Heart right ventricle (tissue), 16 donors: ENCODE data around the gene ARHGAP23. TPM values are rescaled to one million over a fixed set of nuclear protein-coding genes. Genes with fewer than 3 reads are reported as not detected.

Source experiments
- ATAC-seq, 8 donors: fragments of 200-7000 bp; cut with Tn5 transposase; one replicate each; pipeline ENCODE4 v1.9.1; 2020; ENCODE audit warnings: mild to moderate bottlenecking in 8 of 8, moderate library complexity in 8 of 8, moderate number of reproducible peaks in 1 of 8
- DNase-seq, 2 donors: peaks; one replicate each; pipeline ENCODE4 v3.0.0-alpha.2; 2020
- H3K27ac ChIP-seq, 10 donors: fragments of 200-600 bp; sonication (generic) in 2 of 10; one replicate each; pipeline versions ENCODE4 v1.5.0 to v1.8.0; 2020 to 2022; ENCODE audit warnings: mild to moderate bottlenecking in 3 of 10
- H3K27me3 ChIP-seq, 7 donors: fragments of 200-600 bp; one replicate each; pipeline ENCODE4 v1.8.0; 2021 to 2022; ENCODE audit warnings: mild to moderate bottlenecking in 2 of 7
- H3K36me3 ChIP-seq, 9 donors: fragments of 200-600 bp; sonication (generic) in 1 of 9; one replicate each; pipeline versions ENCODE4 v1.5.0 to v1.8.0; 2020 to 2022; ENCODE audit warnings: mild to moderate bottlenecking in 2 of 9
- H3K4me1 ChIP-seq, 9 donors: fragments of 200-600 bp; sonication (generic) in 1 of 9; one replicate each; pipeline versions ENCODE4 v1.5.0 to v1.8.0; 2020 to 2022; ENCODE audit warnings: mild to moderate bottlenecking in 4 of 9
- H3K4me3 ChIP-seq, 10 donors: fragments of 200-600 bp; sonication (generic) in 2 of 10; one replicate each; pipeline versions ENCODE4 v1.5.0 to v1.8.0; 2020 to 2022; ENCODE audit warnings: mild to moderate bottlenecking in 7 of 10, moderate library complexity in 2 of 10
- H3K9me3 ChIP-seq, 11 donors: fragments of 200-600 bp in 10 of 11; sonication (generic) in 2 of 11; one replicate each; pipeline versions ENCODE4 v1.5.0 to v1.8.0; 2013 to 2022; ENCODE audit warnings: mild to moderate bottlenecking in 2 of 11, control low read depth in 1 of 11, moderate library complexity in 1 of 11
- WGBS, 2 donors: extraction: QIAGEN DNeasy Blood & Tissue Kit; methylation state at CpG; one replicate each; pipeline ENCODE4 v1.1.7; 2013; ENCODE audit warnings: inconsistent platforms in 1 of 2; 5-methylcytosine and 5-hydroxymethylcytosine counted together
- intact Hi-C, 10 donors: fragments of 100-400 bp; cut with DNase I; formaldehyde crosslinking; loops; one replicate each; pipeline versions ENCODE4 v1.11.1 to v1.14.2; 2022
- polyA plus RNA-seq, 2 donors: library from polyadenylated mRNA; stranded (reverse); fragments of 200-250 nt; gene quantifications; one replicate each; pipeline ENCODE4 v1.2.3, GENCODE V29; 2013
- total RNA-seq, 10 donors: library from RNA; stranded (reverse); fragmentation: NEBNext Ultra II Directional in 3 of 10; extraction: Animal tissue kit (Norgen Biotek cat#: 25700) in 3 of 10; gene quantifications; one replicate each; pipeline versions ENCODE4 v1.2.1 to v1.2.4, GENCODE V29; 2021 to 2023
- TF ChIP-seq, protein P1 (sequence below), 9 donors: fragments of 200-600 bp; sonication (generic) in 2 of 9; IDR thresholded peaks; one replicate each; pipeline versions ENCODE4 v1.5.0 to v1.8.0; 2021 to 2022; ENCODE audit warnings: antibody characterized with exemption in 9 of 9, mild to moderate bottlenecking in 5 of 9, moderate library complexity in 1 of 9
- donor health status: Arrhythmogenic right ventricular cardiomyopathy.
- donor health status: ischemic (EF 13 %, LVEDD 7.1; RV severe dilation, severe dysfunction).
- donor health status: healthy with polysubstance abuse.
- donor health status: DM: no; HTN: yes; CAD: no.
- donor health status: DM: no; HTN: no; CAD: no.
- donor health status: ischemic (EF 25% LVEDD 6.9; RV normal size, moderate dysfunction).
- donor health status: ischemic (EF 25% LVEDD 5.7; RV mildly dilated, moderate dysfunction).
- donor health status: healthy.
- donor health status: DM: yes; HTN: yes; CAD: no.
- donor health status: Ischemic cardiomyopathy.
- donor health status: ischemic (EF 35%, LVEDD 5.7; RV mildly dilated, moderate dysfunction).
- donor health status: nonischemic (EF 11% LVEDD 7.7; RV severe dilation, severe dysfunction).
- donor health status: DM: yes; HTN: yes; CAD: no.
- donor health status: PGD.
- donor health status: ischemic (EF 29% LVEDD 5.4; RV normal size, mild dysfunction).
- donor health status: nonischemic (EF 23%, LVEDD 6.1; RV moderate dilation, normal function).

The ARHGAP23 gene
- total and polyA plus RNA-seq, 12 donors: 31.5 to 78.4 (median 63.1) TPM

DNA sequence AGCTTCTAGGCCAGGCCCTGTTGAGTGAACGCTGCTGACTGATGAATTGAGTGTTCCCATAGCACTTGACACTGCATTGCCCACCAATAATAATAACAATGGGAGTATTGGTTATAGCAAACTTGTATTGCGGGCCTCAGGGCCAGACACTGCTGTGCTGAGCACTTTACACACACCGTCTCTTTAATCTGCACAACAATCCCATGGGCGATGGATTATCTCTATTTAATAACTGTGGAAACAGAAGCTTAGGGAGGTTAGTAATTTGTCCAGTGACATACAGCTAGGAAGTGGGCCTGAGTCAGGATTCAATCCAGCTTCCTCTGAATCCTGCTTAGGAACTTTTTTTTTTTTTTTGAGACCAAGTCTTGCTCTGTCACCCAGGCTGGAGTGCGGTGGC lies 11.2 kb downstream of the ARHGAP23 start:
- 77 to 78% methylated on average over 5 of the region's 5 CpGs for WGBS, 2 donors
- intact Hi-C loops: no loop called here
- TF ChIP-seq, protein P1, sequence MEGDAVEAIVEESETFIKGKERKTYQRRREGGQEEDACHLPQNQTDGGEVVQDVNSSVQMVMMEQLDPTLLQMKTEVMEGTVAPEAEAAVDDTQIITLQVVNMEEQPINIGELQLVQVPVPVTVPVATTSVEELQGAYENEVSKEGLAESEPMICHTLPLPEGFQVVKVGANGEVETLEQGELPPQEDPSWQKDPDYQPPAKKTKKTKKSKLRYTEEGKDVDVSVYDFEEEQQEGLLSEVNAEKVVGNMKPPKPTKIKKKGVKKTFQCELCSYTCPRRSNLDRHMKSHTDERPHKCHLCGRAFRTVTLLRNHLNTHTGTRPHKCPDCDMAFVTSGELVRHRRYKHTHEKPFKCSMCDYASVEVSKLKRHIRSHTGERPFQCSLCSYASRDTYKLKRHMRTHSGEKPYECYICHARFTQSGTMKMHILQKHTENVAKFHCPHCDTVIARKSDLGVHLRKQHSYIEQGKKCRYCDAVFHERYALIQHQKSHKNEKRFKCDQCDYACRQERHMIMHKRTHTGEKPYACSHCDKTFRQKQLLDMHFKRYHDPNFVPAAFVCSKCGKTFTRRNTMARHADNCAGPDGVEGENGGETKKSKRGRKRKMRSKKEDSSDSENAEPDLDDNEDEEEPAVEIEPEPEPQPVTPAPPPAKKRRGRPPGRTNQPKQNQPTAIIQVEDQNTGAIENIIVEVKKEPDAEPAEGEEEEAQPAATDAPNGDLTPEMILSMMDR (IDR thresholded peaks at IDR 0.05): no peak
- no peak overlapping the region for H3K4me3 ChIP-seq
- peak overlapping the region in 8 of 10 donors; percentile 8 to 91 (median 80) for H3K27ac ChIP-seq
- H3K27me3 ChIP-seq: no peaks in the 10 kb centered on the region
- ATAC-seq (no peak), DNase-seq (no peak)
- H3K4me1 ChIP-seq: peaks cover 11 to 94% (median 55%) of the 10 kb centered on the region in 9 donors
- no peaks in the 10 kb centered on the region for H3K9me3 ChIP-seq
- peaks cover 0 to 11% (median 0%) of the 10 kb centered on the region in 9 donors for H3K36me3 ChIP-seq

DNA sequence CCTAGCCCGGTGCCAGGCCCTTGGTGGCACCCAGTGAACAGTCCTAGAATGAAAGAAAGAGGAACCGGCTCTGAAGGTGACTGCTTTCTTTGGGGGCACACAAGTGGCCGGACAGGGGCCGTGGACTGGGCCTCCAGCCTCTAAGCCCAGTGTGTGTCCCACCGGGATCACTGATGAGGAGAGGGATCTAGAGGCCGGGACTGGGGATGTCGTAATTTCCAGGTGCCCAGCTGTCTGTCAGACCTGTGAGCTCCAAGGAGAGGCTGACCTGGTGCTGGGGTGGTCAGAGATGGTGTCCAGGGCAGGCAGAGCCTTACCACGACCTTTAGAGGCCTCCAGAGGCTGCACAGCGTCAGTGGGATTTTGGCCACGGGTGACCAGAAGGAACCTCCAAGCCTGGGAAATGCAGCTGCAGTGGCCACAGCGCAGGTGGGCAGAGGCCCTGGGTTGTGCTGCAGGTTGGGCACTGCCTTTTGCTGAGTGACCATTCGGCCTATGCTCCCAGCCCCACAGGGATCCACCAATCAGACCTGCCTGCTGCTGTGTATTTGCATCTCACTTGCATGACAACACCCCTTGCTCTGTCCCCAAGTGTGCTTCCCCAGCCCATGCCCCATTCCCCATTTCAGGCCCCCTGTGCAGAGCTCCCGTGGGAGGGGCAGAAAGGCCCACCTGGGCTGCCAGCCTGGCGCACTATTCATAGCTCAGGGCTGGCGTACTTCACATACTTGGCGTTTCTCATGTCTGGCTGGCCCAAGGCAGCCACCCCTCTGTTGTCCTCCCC lies 12.5 kb downstream of the ARHGAP23 start:
- peaks cover 0 to 11% (median 0%) of the 10 kb centered on the region in 9 donors for H3K36me3 ChIP-seq
- H3K4me1 ChIP-seq: peaks cover 12 to 86% (median 48%) of the 10 kb centered on the region in 9 donors
- 53 to 64% methylated on average over 16 of the region's 16 CpGs for WGBS, 2 donors
- intact Hi-C loops: loop anchor here in 7 of 10 donors (5.0 kb wide), 3 partner anchors 36 to 46 kb away; no protein-coding TSS in a partner anchor
- no peaks in the 10 kb centered on the region for H3K9me3 ChIP-seq
- H3K4me3 ChIP-seq: no peak overlapping the region
- ATAC-seq: peak; percentile 62 to 87 (median 77)
- DNase-seq: peak; percentile 49 to 63
- TF ChIP-seq, protein P1 (IDR thresholded peaks at IDR 0.05): no peak
- H3K27ac ChIP-seq: peak overlapping the region; percentile 6 to 91 (median 76)
- no peaks in the 10 kb centered on the region for H3K27me3 ChIP-seq

DNA sequence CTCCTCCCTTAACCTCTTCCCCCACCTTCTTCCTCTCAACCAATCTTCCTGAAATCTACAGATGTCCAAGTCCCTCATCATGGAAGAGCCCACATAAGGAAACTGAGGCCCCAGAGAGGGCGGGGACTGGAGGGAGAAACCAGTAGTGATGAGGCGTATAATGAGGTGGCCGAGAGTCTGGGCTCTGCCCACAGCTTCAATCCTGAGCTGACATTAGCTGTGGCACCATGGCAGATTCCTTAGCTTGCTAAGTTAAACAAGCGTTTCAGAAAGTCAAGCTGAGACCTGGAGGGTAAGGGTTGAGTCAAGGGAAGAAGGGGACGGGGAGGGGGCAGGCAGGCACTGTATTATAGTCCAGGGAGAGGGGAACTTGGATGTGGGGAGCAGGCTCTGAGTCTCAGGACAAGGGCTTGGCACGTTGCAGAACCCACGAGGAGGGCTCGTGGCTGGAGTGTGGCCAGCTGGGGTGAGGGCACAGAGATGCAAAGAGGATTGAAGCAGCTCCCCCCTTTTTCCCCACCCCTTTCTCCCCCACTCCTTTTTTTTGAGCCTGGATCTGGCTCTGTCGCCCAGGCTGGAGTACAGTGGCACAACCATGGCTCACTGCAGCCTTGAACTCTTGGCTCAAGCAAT lies 13.3 kb downstream of the ARHGAP23 start:
- TF ChIP-seq, protein P1 (IDR thresholded peaks at IDR 0.05): no peak
- H3K36me3 ChIP-seq: peaks cover 0 to 11% (median 0%) of the 10 kb centered on the region in 9 donors
- intact Hi-C loops: loop anchor here in 8 of 10 donors (2.0 to 5.0 kb wide), 4 partner anchors 17 to 46 kb away; no protein-coding TSS in a partner anchor
- H3K4me1 ChIP-seq: peaks cover 9 to 78% (median 48%) of the 10 kb centered on the region in 9 donors
- H3K27ac ChIP-seq: peak overlapping the region in 9 of 10 donors; percentile 46 to 91 (median 79)
- H3K27me3 ChIP-seq: no peaks in the 10 kb centered on the region
- no peak overlapping the region for H3K4me3 ChIP-seq
- peak in 7 of 8 donors; percentile 10 to 44 (median 22) for ATAC-seq
- H3K9me3 ChIP-seq: no peaks in the 10 kb centered on the region
- DNase-seq: peak in 1 of 2 donors; percentile 51
- WGBS, 2 donors: 39 to 61% methylated on average over 9 of the region's 9 CpGs

DNA sequence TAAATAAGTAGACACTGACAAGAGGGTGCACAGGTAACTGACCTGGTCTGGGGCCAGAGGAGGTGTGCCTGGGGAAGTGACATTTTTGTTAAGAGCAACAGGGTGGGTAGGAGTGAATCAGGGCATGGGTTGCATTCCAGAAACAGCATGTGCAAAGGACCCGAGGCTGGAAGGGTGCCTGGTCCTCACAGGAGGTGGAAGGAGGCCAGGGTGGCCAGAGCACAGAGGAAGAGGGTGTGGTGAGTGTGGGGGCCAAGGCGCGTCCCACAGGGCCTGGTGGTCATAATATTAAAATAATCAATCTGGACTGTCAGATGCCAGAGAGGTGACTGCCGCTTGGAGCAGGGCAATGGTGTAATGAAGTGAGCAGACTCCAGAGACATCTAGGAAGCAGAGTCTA lies 14.3 kb downstream of the ARHGAP23 start:
- 19 to 32% methylated on average over 4 of the region's 4 CpGs for WGBS, 2 donors
- intact Hi-C loops: loop anchor here in 8 of 10 donors (2.0 to 5.0 kb wide), 4 partner anchors 18 to 45 kb away; no protein-coding TSS in a partner anchor
- H3K9me3 ChIP-seq: no peaks in the 10 kb centered on the region
- TF ChIP-seq, protein P1 (IDR thresholded peaks at IDR 0.05): no peak
- ATAC-seq (peak in 7 of 8 donors; percentile 1 to 50 (median 31)), DNase-seq (peak in 1 of 2 donors; percentile 51)
- peaks cover 9 to 78% (median 54%) of the 10 kb centered on the region in 9 donors for H3K4me1 ChIP-seq
- H3K36me3 ChIP-seq: peaks cover 0 to 5% (median 0%) of the 10 kb centered on the region in 9 donors
- H3K4me3 ChIP-seq: no peak overlapping the region
- H3K27me3 ChIP-seq: no peaks in the 10 kb centered on the region
- peak overlapping the region in 9 of 10 donors; percentile 46 to 91 (median 79) for H3K27ac ChIP-seq
